Progenitor cell of endocrine pancreas (in vitro differentiated cells): ENCODE measurements around the gene CD200R1. TPM values are rescaled to one million over a fixed set of nuclear protein-coding genes. Genes with fewer than 3 reads are reported as not detected.

ENCODE experiments used
- DNase-seq: peaks from one replicate; pipeline ENCODE4 v3.0.0; 2021; ENCODE audit warnings: low spot score; ENCODE audit not compliant: unreplicated experiment
- H3K27ac Mint-ChIP-seq: 2 replicates; pipeline ENCODE4 v1.8.0; 2021; ENCODE audit warnings: mild to moderate bottlenecking, moderate library complexity, mixed read lengths
- H3K27me3 Mint-ChIP-seq: 2 replicates; pipeline ENCODE4 v1.8.0; 2021; ENCODE audit warnings: mixed read lengths
- H3K36me3 Mint-ChIP-seq: 2 replicates; pipeline ENCODE4 v1.8.0; 2022; ENCODE audit warnings: mixed read lengths; ENCODE audit not compliant: insufficient read depth
- H3K4me1 Mint-ChIP-seq: 2 replicates; pipeline ENCODE4 v1.8.0; 2021; ENCODE audit warnings: low read depth, mixed read lengths
- H3K4me3 Mint-ChIP-seq: 2 replicates; pipeline ENCODE4 v1.8.0; 2021; ENCODE audit warnings: low read depth, mild to moderate bottlenecking, moderate library complexity, mixed read lengths
- H3K9me3 Mint-ChIP-seq: 2 replicates; pipeline ENCODE4 v1.8.0; 2021; ENCODE audit warnings: low read depth, mixed read lengths
- total RNA-seq: library from RNA; stranded (reverse); gene quantifications from 2 replicates; pipeline ENCODE4 v1.2.1, GENCODE V29; 2021
- TF ChIP-seq, protein P1 (sequence below): fragments of 200-600 bp; sonication (generic); IDR thresholded peaks from one replicate; pipeline ENCODE4 v1.5.0; 2021; ENCODE audit warnings: antibody characterized with exemption, mild to moderate bottlenecking; ENCODE audit not compliant: unreplicated experiment

The CD200R1 gene
- total RNA-seq, 1 donor from 2014 or later: not detected

- TF ChIP-seq, protein P1, sequence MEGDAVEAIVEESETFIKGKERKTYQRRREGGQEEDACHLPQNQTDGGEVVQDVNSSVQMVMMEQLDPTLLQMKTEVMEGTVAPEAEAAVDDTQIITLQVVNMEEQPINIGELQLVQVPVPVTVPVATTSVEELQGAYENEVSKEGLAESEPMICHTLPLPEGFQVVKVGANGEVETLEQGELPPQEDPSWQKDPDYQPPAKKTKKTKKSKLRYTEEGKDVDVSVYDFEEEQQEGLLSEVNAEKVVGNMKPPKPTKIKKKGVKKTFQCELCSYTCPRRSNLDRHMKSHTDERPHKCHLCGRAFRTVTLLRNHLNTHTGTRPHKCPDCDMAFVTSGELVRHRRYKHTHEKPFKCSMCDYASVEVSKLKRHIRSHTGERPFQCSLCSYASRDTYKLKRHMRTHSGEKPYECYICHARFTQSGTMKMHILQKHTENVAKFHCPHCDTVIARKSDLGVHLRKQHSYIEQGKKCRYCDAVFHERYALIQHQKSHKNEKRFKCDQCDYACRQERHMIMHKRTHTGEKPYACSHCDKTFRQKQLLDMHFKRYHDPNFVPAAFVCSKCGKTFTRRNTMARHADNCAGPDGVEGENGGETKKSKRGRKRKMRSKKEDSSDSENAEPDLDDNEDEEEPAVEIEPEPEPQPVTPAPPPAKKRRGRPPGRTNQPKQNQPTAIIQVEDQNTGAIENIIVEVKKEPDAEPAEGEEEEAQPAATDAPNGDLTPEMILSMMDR: no peak
- H3K9me3 Mint-ChIP-seq: peaks cover 11% of the 10 kb centered on the region
- no peak overlapping the region for H3K4me3 Mint-ChIP-seq
- H3K4me1 Mint-ChIP-seq: no peaks in the 10 kb centered on the region
- H3K27me3 Mint-ChIP-seq: no peaks in the 10 kb centered on the region
- no peak for DNase-seq
- peaks cover 2% of the 10 kb centered on the region for H3K36me3 Mint-ChIP-seq
- no peak overlapping the region for H3K27ac Mint-ChIP-seq
Observed at GRCh38 chr3:112908252-112908651, 66.7 kb downstream of the CD200R1 start.

DNA sequence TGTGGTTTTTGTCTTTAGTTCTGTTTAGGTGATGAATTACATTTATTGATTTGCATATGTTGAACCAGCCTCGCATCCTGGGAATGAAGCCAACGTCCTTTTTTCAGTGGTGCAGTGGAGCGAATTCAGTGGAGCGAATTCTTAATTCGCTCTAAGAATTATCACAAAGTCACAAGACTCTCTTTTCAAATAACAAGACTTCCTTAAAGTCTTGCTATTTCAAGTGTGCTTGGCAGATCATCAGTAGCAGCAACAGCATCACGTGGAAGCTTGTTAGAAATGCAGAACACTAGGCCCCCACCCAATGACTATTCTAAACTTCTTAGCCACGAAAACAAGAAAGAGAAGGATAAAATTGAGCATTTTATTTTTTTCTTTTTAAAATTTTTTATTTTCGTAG is 70.1 kb downstream of the CD200R1 start:
- Mint-ChIP-seq H3K27me3 (no peaks in the 10 kb centered on the region), H3K4me3 (no peak overlapping the region), H3K4me1 (no peaks in the 10 kb centered on the region), H3K36me3 (peaks cover 2% of the 10 kb centered on the region), H3K27ac (no peak overlapping the region), H3K9me3 (peaks cover 13% of the 10 kb centered on the region)
- TF ChIP-seq, protein P1: no peak
- DNase-seq: no peak

DNA sequence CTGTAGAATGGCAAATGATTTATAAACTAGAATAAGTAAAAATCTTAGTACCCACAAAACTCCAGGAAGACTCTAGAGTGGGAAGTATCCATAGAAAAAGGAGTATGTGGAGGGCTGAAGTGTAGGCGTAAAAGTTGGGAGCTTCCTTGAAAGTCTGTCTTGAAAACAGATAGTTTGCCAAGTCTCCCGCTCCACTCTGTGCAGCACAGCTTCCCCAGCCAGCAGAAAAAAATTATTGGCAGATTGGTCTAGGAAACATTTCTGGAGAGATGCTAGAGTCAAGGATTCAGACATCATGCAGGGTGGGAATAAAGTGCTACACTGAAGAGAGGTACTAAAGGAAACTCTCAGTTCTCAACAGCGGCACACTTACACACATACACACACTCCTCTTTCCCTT is 74.8 kb downstream of the CD200R1 start:
- Mint-ChIP-seq H3K27ac (no peak overlapping the region), H3K4me1 (no peaks in the 10 kb centered on the region), H3K4me3 (no peak overlapping the region), H3K9me3 (peaks cover 13% of the 10 kb centered on the region), H3K36me3 (peaks cover 2% of the 10 kb centered on the region), H3K27me3 (no peaks in the 10 kb centered on the region)
- no peak for DNase-seq
- TF ChIP-seq, protein P1: no peak

GRCh38 chr3:112897791-112898190 is 77.1 kb downstream of the CD200R1 start:
- H3K27ac Mint-ChIP-seq: no peak overlapping the region
- peaks cover 4% of the 10 kb centered on the region for H3K9me3 Mint-ChIP-seq
- TF ChIP-seq, protein P1: no peak
- DNase-seq: no peak
- no peak overlapping the region for H3K4me3 Mint-ChIP-seq
- no peaks in the 10 kb centered on the region for H3K36me3 Mint-ChIP-seq
- H3K27me3 Mint-ChIP-seq: no peaks in the 10 kb centered on the region
- peaks cover 3% of the 10 kb centered on the region for H3K4me1 Mint-ChIP-seq

- DNase-seq: no peak
- peaks cover 1% of the 10 kb centered on the region for H3K36me3 Mint-ChIP-seq
- H3K27ac Mint-ChIP-seq: peak overlapping the region; percentile 7
- peaks cover 8% of the 10 kb centered on the region for H3K9me3 Mint-ChIP-seq
- H3K4me3 Mint-ChIP-seq: no peak overlapping the region
- TF ChIP-seq, protein P1: no peak
- no peaks in the 10 kb centered on the region for H3K27me3 Mint-ChIP-seq
- peaks cover 3% of the 10 kb centered on the region for H3K4me1 Mint-ChIP-seq
Observed at GRCh38 chr3:112894258-112894657, 80.6 kb downstream of the CD200R1 start.
